GM23338 (cell line): ENCODE measurements around the gene CDYL. TPM values are rescaled to one million over a fixed set of nuclear protein-coding genes. Genes with fewer than 3 reads are reported as not detected.

Experiments used
- ATAC-seq: fragments of 200-7000 bp; cut with Tn5 transposase; 3 replicates; pipeline ENCODE4 v1.9.1; 2020
- DNase-seq: peaks from one replicate; pipeline ENCODE4 v3.0.0-alpha.2; 2015; ENCODE audit warnings: low spot score
- H2AFZ ChIP-seq: fragments of 200-600 bp; sonication (generic); 2 replicates; pipeline ENCODE4 v1.8.0; 2016; ENCODE audit warnings: antibody characterized with exemption, mild to moderate bottlenecking, moderate library complexity
- H3F3A ChIP-seq: fragments of 200-600 bp; sonication (generic); replicated peaks from 2 replicates; pipeline ENCODE4 v1.8.0; 2017; ENCODE audit warnings: antibody characterized with exemption, mixed run types, low read depth
- H3K27ac ChIP-seq: fragments of 200-600 bp; sonication (generic); 2 replicates; pipeline ENCODE4 v1.6.1; 2016; ENCODE audit warnings: low read depth
- H3K27me3 ChIP-seq: fragments of 200-600 bp; sonication (generic); 2 replicates; pipeline ENCODE4 v1.8.0; 2016; ENCODE audit warnings: mild to moderate bottlenecking, mixed run types, moderate library complexity; ENCODE audit not compliant: insufficient read depth
- H3K36me3 ChIP-seq: fragments of 200-600 bp; sonication (generic); 2 replicates; pipeline ENCODE4 v1.8.0; 2016; ENCODE audit warnings: mild to moderate bottlenecking; ENCODE audit not compliant: insufficient read depth
- H3K4me1 ChIP-seq: fragments of 200-600 bp; sonication (generic); 2 replicates; pipeline ENCODE4 v1.8.0; 2016; ENCODE audit warnings: mild to moderate bottlenecking, moderate library complexity; ENCODE audit not compliant: insufficient read depth
- H3K4me2 ChIP-seq: fragments of 200-600 bp; sonication (generic); 2 replicates; pipeline ENCODE4 v1.7.1; 2017; ENCODE audit warnings: mixed run types
- H3K4me3 ChIP-seq: fragments of 200-600 bp; sonication (generic); 2 replicates; pipeline ENCODE4 v1.6.1; 2016; ENCODE audit warnings: mixed run types
- H3K79me2 ChIP-seq: fragments of 200-600 bp; sonication (generic); replicated peaks from 2 replicates; pipeline ENCODE4 v1.8.0; 2017; ENCODE audit warnings: mild to moderate bottlenecking; ENCODE audit not compliant: insufficient read depth
- H3K9me2 ChIP-seq: fragments of 200-600 bp; sonication (generic); 2 replicates; pipeline ENCODE4 v1.8.0; 2017; ENCODE audit not compliant: insufficient read depth
- H4K20me1 ChIP-seq: fragments of 200-600 bp; sonication (generic); replicated peaks from 2 replicates; pipeline ENCODE4 v1.8.0; 2017; ENCODE audit warnings: mild to moderate bottlenecking; ENCODE audit not compliant: insufficient read depth
- H3K27ac Mint-ChIP-seq: 2 replicates; pipeline ENCODE4 v1.8.0; 2020; ENCODE audit warnings: inconsistent platforms, mild to moderate bottlenecking, moderate library complexity, mixed read lengths
- H3K27me3 Mint-ChIP-seq: 3 replicates; pipeline ENCODE4 v1.8.0; 2022; ENCODE audit warnings: low read depth, mild to moderate bottlenecking, moderate library complexity, mixed read lengths, inconsistent platforms; ENCODE audit not compliant: insufficient read depth, poor library complexity
- H3K36me3 Mint-ChIP-seq: 3 replicates; pipeline ENCODE4 v1.8.0; 2021; ENCODE audit warnings: low read depth, mild to moderate bottlenecking, inconsistent platforms, moderate library complexity, mixed read lengths
- H3K4me1 Mint-ChIP-seq: 3 replicates; pipeline ENCODE4 v1.8.0; 2020; ENCODE audit warnings: mild to moderate bottlenecking, inconsistent platforms, mixed read lengths
- H3K4me3 Mint-ChIP-seq: 3 replicates; pipeline ENCODE4 v1.8.0; 2021; ENCODE audit warnings: moderate library complexity, mild to moderate bottlenecking, inconsistent platforms, mixed read lengths
- H3K9me3 Mint-ChIP-seq: 3 replicates; pipeline ENCODE4 v1.8.0; 2020; ENCODE audit warnings: moderate library complexity, mild to moderate bottlenecking, inconsistent platforms, mixed read lengths
- CREB1 ChIP-seq: fragments of 250-450 bp; sonication (Bioruptor Pico); IDR thresholded peaks from 2 replicates; pipeline ENCODE4 v1.5.0; 2020; ENCODE audit warnings: low read depth, mild to moderate bottlenecking, moderate library complexity
- CTCF ChIP-seq, 2 experiments: fragments of 200-600 bp in 1 of 2; sonication (generic) in 1 of 2; conservative IDR thresholded peaks; 2 replicates each; pipeline versions ENCODE4 v1.5.1 to v1.6.1; 2016 to 2017; ENCODE audit warnings: antibody characterized with exemption in 2 of 2, low read depth in 2 of 2, mild to moderate bottlenecking in 2 of 2, moderate library complexity in 1 of 2
- ETS1 ChIP-seq: IDR thresholded peaks from 2 replicates; pipeline ENCODE4 v1.6.1; 2016; ENCODE audit warnings: antibody characterized with exemption
- EZH2phosphoT487 ChIP-seq: fragments of 200-600 bp; sonication (generic); IDR thresholded peaks from one replicate; pipeline ENCODE4 v1.8.1; 2018; ENCODE audit warnings: antibody characterized with exemption; ENCODE audit not compliant: unreplicated experiment
- NANOG ChIP-seq: IDR thresholded peaks from 2 replicates; pipeline ENCODE4 v1.6.1; 2016; ENCODE audit warnings: antibody characterized with exemption, borderline replicate concordance
- POLR2AphosphoS5 ChIP-seq: IDR thresholded peaks from 2 replicates; pipeline ENCODE4 v1.6.1; 2016; ENCODE audit warnings: antibody characterized with exemption, low read depth
- REST ChIP-seq: IDR thresholded peaks from one replicate; pipeline ENCODE4 v1.6.1; 2018; ENCODE audit warnings: antibody characterized with exemption; ENCODE audit not compliant: unreplicated experiment
- STAT1 ChIP-seq: IDR thresholded peaks from one replicate; pipeline ENCODE4 v1.6.1; 2016; ENCODE audit warnings: antibody characterized with exemption; ENCODE audit not compliant: unreplicated experiment
- ZNF114 ChIP-seq: fragments of 250-450 bp; sonication (Bioruptor Pico); IDR thresholded peaks from 2 replicates; pipeline ENCODE4 v1.5.0; 2020; ENCODE audit warnings: mild to moderate bottlenecking, moderate library complexity
- ZNF462 ChIP-seq: fragments of 250-450 bp; sonication (Bioruptor Pico); IDR thresholded peaks from 2 replicates; pipeline ENCODE4 v1.5.0; 2020; ENCODE audit warnings: mild to moderate bottlenecking, moderate library complexity
- polyA plus RNA-seq: library from polyadenylated mRNA; unstranded; fragments of >200 nt; fragmentation: Nextera tagmentation; extraction: Ambion mirVana; gene quantifications from 2 replicates; pipeline ENCODE4 v1.2.1, GENCODE V29; 2016
- total RNA-seq: library from RNA; depleted of rRNA; stranded (reverse); fragments of >200 nt; shearing (Covaris generic); gene quantifications from 2 replicates; pipeline ENCODE4 v1.2.3, GENCODE V29; 2014

The CDYL gene
- total and polyA plus RNA-seq, 2 experiments from 2014 or later, result 67.2 to 128 TPM

GRCh38 chr6:4961322-4962168 lies 185.3 kb downstream of the CDYL start (continued):
- TF ChIP-seq ZNF462 (CRISPR knock-in tag), result no peak

- no peak overlapping the region for H3K4me3 Mint-ChIP-seq
- no peak overlapping the region for H3K27ac ChIP-seq
- no peaks in the 10 kb centered on the region for H3K79me2 ChIP-seq
- H3K4me2 ChIP-seq, result no peak overlapping the region
- H3F3A ChIP-seq, result no peaks in the 10 kb centered on the region
- ATAC-seq (no peak), DNase-seq (no peak)
- H2AFZ ChIP-seq, result no peak overlapping the region
- H3K9me3 Mint-ChIP-seq, result no peaks in the 10 kb centered on the region; the same call in 2 of the 3 replicates
- H3K27me3 ChIP-seq, result no peaks in the 10 kb centered on the region
- peaks cover 31% of the 10 kb centered on the region for H3K4me1 Mint-ChIP-seq
- H3K27me3 Mint-ChIP-seq, result peaks cover 9% of the 10 kb centered on the region
- H3K4me1 ChIP-seq, result peaks cover 4% of the 10 kb centered on the region; the same call in 1 of the 2 replicates
- H3K36me3 Mint-ChIP-seq, result no peaks in the 10 kb centered on the region
- no peaks in the 10 kb centered on the region for H4K20me1 ChIP-seq
- H3K9me2 ChIP-seq, result no peaks in the 10 kb centered on the region
- no peaks in the 10 kb centered on the region for H3K36me3 ChIP-seq
- no peak overlapping the region for H3K27ac Mint-ChIP-seq
- no peak overlapping the region for H3K4me3 ChIP-seq
- TF ChIP-seq CREB1 (no peak), EZH2phosphoT487 (no peak), ETS1 (no peak), STAT1 (no peak), REST (no peak), ZNF114 (CRISPR knock-in tag) (no peak), POLR2AphosphoS5 (no peak), CTCF (conservative IDR thresholded peaks at IDR 0.05; ENCODE audit: low read depth in 2 of 2) (no peak), NANOG (no peak)
These were observed 186.7 kb downstream of the CDYL start for GRCh38 chr6:4962905-4963304.
